IMR-90 (cell line): ENCODE data around the gene FOSB. TPM values are rescaled to one million over a fixed set of nuclear protein-coding genes. Genes with fewer than 3 reads are reported as not detected.

ENCODE experiments used
- ATAC-seq: fragments of 200-7000 bp; cut with Tn5 transposase; 2 replicates; pipeline ENCODE4 v1.9.1; 2020; ENCODE audit warnings: low read depth, mild to moderate bottlenecking, moderate library complexity
- BruUV-seq: library from RNA; stranded (reverse); fragments of 400-500 nt; replicated peaks from 2 replicates; lab custom pipeline; 2021; lab: Mats Ljungman, UMichigan
- CTCF ChIA-PET: fragments of 300-600 bp; formaldehyde crosslinking; extraction: SDS; loops from one replicate; lab custom pipeline; 2021; ENCODE audit warnings: antibody characterized with exemption; lab: Yijun Ruan, JAX
- POLR2A ChIA-PET: fragments of 300-600 bp; sonication (Branson Sonifier 250); formaldehyde crosslinking; loops from one replicate; lab custom pipeline; 2022; ENCODE audit warnings: antibody characterized with exemption; ENCODE audit not compliant: unreplicated experiment; lab: Charles Lee
- DNase-seq: peaks from one replicate; pipeline ENCODE4 v3.0.0; 2013
- H2AFZ ChIP-seq: replicated peaks from 2 replicates; pipeline ENCODE3; 2013; ENCODE audit warnings: low read length, mild to moderate bottlenecking; ENCODE audit not compliant: poor library complexity
- H2AK5ac ChIP-seq: 2 replicates; pipeline ENCODE4 v1.6.1; 2013; ENCODE audit warnings: low read depth, low read length, inconsistent platforms
- H2AK9ac ChIP-seq: replicated peaks from 2 replicates; pipeline ENCODE3; 2013; ENCODE audit warnings: mild to moderate bottlenecking, low read depth, low read length, moderate library complexity; ENCODE audit not compliant: poor library complexity
- H2BK120ac ChIP-seq: 2 replicates; pipeline ENCODE4 v1.6.1; 2013; ENCODE audit warnings: low read depth, low read length, inconsistent platforms
- H2BK15ac ChIP-seq: 3 replicates; pipeline ENCODE4 v1.6.1; 2013; ENCODE audit warnings: low read depth, low read length, inconsistent platforms
- H2BK20ac ChIP-seq: 2 replicates; pipeline ENCODE4 v1.6.1; 2013; ENCODE audit warnings: low read depth, mild to moderate bottlenecking, inconsistent platforms, low read length, moderate library complexity
- H2BK5ac ChIP-seq: 2 replicates; pipeline ENCODE4 v1.6.1; 2013; ENCODE audit warnings: mild to moderate bottlenecking, low read depth, low read length, inconsistent platforms; ENCODE audit not compliant: poor library complexity, severe bottlenecking
- H3K14ac ChIP-seq: replicated peaks from 2 replicates; pipeline ENCODE4 v1.6.1; 2013; ENCODE audit warnings: low read depth, low read length, inconsistent platforms
- H3K18ac ChIP-seq: 2 replicates; pipeline ENCODE4 v1.6.1; 2013; ENCODE audit warnings: low read depth, low read length, control low read depth
- H3K23ac ChIP-seq: 2 replicates; pipeline ENCODE4 v1.6.1; 2013; ENCODE audit warnings: low read depth, low read length, inconsistent platforms
- H3K27ac ChIP-seq: 2 replicates; pipeline ENCODE4 v1.5.1; 2013; ENCODE audit warnings: mild to moderate bottlenecking, control low read depth, low read length; ENCODE audit not compliant: insufficient read depth
- H3K27me3 ChIP-seq: 2 replicates; pipeline ENCODE4 v1.6.1; 2013; ENCODE audit warnings: low read length; ENCODE audit not compliant: control insufficient read depth, insufficient read depth
- H3K36me3 ChIP-seq: 2 replicates; pipeline ENCODE4 v1.6.1; 2013; ENCODE audit warnings: low read length, mixed read lengths; ENCODE audit not compliant: control insufficient read depth, insufficient read depth
- H3K4ac ChIP-seq: 2 replicates; pipeline ENCODE4 v1.6.1; 2013; ENCODE audit warnings: low read depth, low read length, inconsistent platforms
- H3K4me1 ChIP-seq: 2 replicates; pipeline ENCODE4 v1.6.1; 2013; ENCODE audit warnings: low read length, mixed read lengths; ENCODE audit not compliant: control insufficient read depth, insufficient read depth
- H3K4me2 ChIP-seq: 2 replicates; pipeline ENCODE4 v1.6.1; 2013; ENCODE audit warnings: low read depth, mild to moderate bottlenecking, control low read depth, low read length, moderate library complexity
- H3K4me3 ChIP-seq: 2 replicates; pipeline ENCODE4 v1.5.1; 2013; ENCODE audit warnings: low read depth, mild to moderate bottlenecking, control low read depth, low read length, moderate library complexity; ENCODE audit not compliant: insufficient read depth
- H3K56ac ChIP-seq: 2 replicates; pipeline ENCODE4 v1.6.1; 2013; ENCODE audit warnings: low read length, inconsistent platforms; ENCODE audit not compliant: insufficient read depth; ENCODE audit errors: extremely low read depth
- H3K79me1 ChIP-seq, 2 experiments: 2 replicates each; pipeline ENCODE4 v1.6.1; 2013; ENCODE audit warnings: low read length in 2 of 2, inconsistent platforms in 1 of 2, low read depth in 1 of 2
- H3K9ac ChIP-seq: 2 replicates; pipeline ENCODE4 v1.6.1; 2013; ENCODE audit warnings: low read depth, low read length, control low read depth
- H3K9me1 ChIP-seq: 2 replicates; pipeline ENCODE4 v1.6.1; 2013; ENCODE audit warnings: low read length, inconsistent platforms; ENCODE audit not compliant: insufficient read depth
- H3K9me3 ChIP-seq: 2 replicates; pipeline ENCODE4 v1.6.1; 2013; ENCODE audit warnings: low read length; ENCODE audit not compliant: control insufficient read depth, insufficient read depth
- H4K20me1 ChIP-seq: 2 replicates; pipeline ENCODE4 v1.6.1; 2013; ENCODE audit warnings: low read length, inconsistent platforms; ENCODE audit not compliant: insufficient read depth
- H4K5ac ChIP-seq: 2 replicates; pipeline ENCODE4 v1.6.1; 2013; ENCODE audit warnings: mild to moderate bottlenecking, low read depth, low read length, control low read depth
- H4K8ac ChIP-seq, 2 experiments: 2 replicates each; pipeline ENCODE4 v1.6.1; 2013; ENCODE audit warnings: low read depth in 2 of 2, low read length in 2 of 2, control low read depth in 1 of 2, inconsistent platforms in 1 of 2
- H4K91ac ChIP-seq: 2 replicates; pipeline ENCODE4 v1.6.1; 2013; ENCODE audit warnings: low read depth, low read length, inconsistent platforms; ENCODE audit not compliant: insufficient read depth
- CTCF ChIP-seq: conservative IDR thresholded peaks from 2 replicates; pipeline ENCODE4 v1.5.1; 2012; ENCODE audit warnings: mild to moderate bottlenecking, low read depth, low read length, improper control_type of control experiment
- FOS ChIP-seq: fragments of 150-350 bp; IDR thresholded peaks from 2 replicates; pipeline ENCODE4 v1.6.1; 2016; ENCODE audit warnings: low read depth, low read length
- MAFK ChIP-seq: IDR thresholded peaks from 2 replicates; pipeline ENCODE4 v1.6.1; 2012; ENCODE audit warnings: low read depth, low read length, improper control_type of control experiment
- MAZ ChIP-seq: IDR thresholded peaks from 2 replicates; pipeline ENCODE4 v1.6.1; 2012; ENCODE audit warnings: low read depth, mild to moderate bottlenecking, low read length, improper control_type of control experiment, moderate library complexity, borderline replicate concordance
- POLR2A ChIP-seq: IDR thresholded peaks from 2 replicates; pipeline ENCODE4 v1.6.1; 2012; ENCODE audit warnings: mild to moderate bottlenecking, low read depth, low read length
- RAD21 ChIP-seq: IDR thresholded peaks from 2 replicates; pipeline ENCODE4 v1.6.1; 2012; ENCODE audit warnings: low read length, improper control_type of control experiment
- RCOR1 ChIP-seq: IDR thresholded peaks from 2 replicates; pipeline ENCODE4 v1.6.1; 2012; ENCODE audit warnings: mild to moderate bottlenecking, low read length, improper control_type of control experiment; ENCODE audit not compliant: insufficient replicate concordance
- SMC3 ChIP-seq: fragments of 150-350 bp; IDR thresholded peaks from 2 replicates; pipeline ENCODE4 v1.6.1; 2016; ENCODE audit warnings: low read depth, mild to moderate bottlenecking, antibody characterized with exemption, low read length, moderate library complexity
- USF2 ChIP-seq: fragments of 150-350 bp; IDR thresholded peaks from 2 replicates; pipeline ENCODE4 v1.6.1; 2017; ENCODE audit warnings: mild to moderate bottlenecking, antibody characterized with exemption, low read length, low read depth
- WGBS, 2 experiments: methylation state at CpG; one replicate each; pipeline versions ENCODE4 v1.1.5 to v1.1.7; 2013; ENCODE audit warnings: missing lambda C conversion rate in 2 of 2; ENCODE audit not compliant: insufficient read length in 1 of 2; ENCODE audit errors: extremely low coverage in 2 of 2; 5-methylcytosine and 5-hydroxymethylcytosine counted together
- dilution Hi-C: fragments of 300-500 bp; cut with HindIII; formaldehyde crosslinking; loops from one replicate; pipeline ENCODE4 v1.14.3; 2018; ENCODE audit warnings: low sequenced_read_pairs; ENCODE audit not compliant: unreplicated experiment
- in situ Hi-C: fragments of 300-500 bp; cut with MboI; formaldehyde crosslinking; loops from 3 replicates; pipeline ENCODE4 v1.14.3; 2019; ENCODE audit warnings: low sequenced_read_pairs, inconsistent platforms, mixed read lengths
- intact Hi-C: fragments of 100-400 bp; cut with micrococcal nuclease; formaldehyde crosslinking; loops from 2 replicates; pipeline ENCODE4 v1.10.0; 2022
- polyA plus RNA-seq, 3 experiments: library from polyadenylated mRNA; depleted of rRNA; stranded (reverse); fragments of >200 nt; gene quantifications; 2 replicates each; pipeline ENCODE4 v1.2.3, GENCODE V29; 2012; ENCODE audit warnings: low replicate concordance in 1 of 3
- total RNA-seq: library from RNA; depleted of rRNA; stranded (reverse); fragments of >200 nt; gene quantifications from 2 replicates; pipeline ENCODE4 v1.2.3, GENCODE V29; 2012

FOSB gene
- total and polyA plus RNA-seq, 2 of the 4 experiments (the other 2 are of a cell fraction): 11.1 to 15.6 TPM

DNA sequence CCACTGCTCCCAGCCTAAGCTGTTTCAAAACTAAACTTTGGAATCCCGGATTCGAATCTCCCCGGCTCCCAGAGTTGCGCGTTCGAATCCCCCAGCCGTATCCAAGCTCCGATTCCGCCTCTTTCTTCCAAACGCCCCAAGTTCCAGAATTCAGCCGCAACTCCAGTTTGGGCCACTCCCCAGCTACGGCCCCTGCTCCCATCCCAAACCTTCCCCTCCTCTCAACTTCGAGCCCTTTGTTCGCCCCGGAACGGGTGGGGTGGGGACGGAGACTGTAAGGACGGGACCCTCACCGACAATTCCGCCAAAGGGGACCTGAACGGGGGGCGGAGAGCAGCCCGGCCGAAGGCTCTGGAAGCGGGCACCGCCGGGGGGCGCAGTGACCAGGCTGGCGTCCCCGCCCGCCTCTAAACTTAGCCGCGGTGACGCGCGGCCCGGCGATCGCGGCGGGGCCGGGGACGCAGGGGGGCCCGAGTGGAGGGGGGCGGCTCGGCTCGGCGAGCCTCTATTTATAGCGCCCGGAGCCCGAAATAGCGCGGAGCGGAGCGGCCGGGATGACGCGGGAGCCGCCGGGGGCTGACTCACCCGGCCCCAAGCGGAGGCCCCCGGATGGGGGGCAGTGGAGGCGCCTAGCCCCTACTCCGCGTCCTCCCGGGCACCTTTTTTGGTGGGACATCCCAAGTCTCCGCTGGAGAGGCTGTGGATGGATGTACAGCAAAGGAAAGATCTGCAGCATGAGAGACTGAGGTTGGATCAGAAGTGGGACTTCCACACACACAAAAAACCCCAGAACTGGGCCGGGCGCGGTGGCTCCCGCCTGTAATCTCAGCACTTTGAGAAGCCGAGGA lies 39.2 kb upstream of the FOSB start:
- Histone ChIP-seq H3K56ac (peak overlapping the region; percentile 86), H2AK9ac (peak overlapping the region; percentile 98), H4K91ac (peak overlapping the region; percentile 93), H3K14ac (peak overlapping the region; percentile 96), H3K9me3 (no peaks in the 10 kb centered on the region), H2BK20ac (peak overlapping the region; percentile 92), H3K27ac (peak overlapping the region; percentile 91), H2BK15ac (peak overlapping the region; percentile 79; the same call in 1 of the 3 replicates), H4K8ac (peak overlapping the region; percentile 70 to 99), H3K4me3 (peak overlapping the region; percentile 74), H3K18ac (peak overlapping the region; percentile 79), H3K36me3 (no peaks in the 10 kb centered on the region), H4K5ac (peak overlapping the region; percentile 86), H2BK120ac (peak overlapping the region; percentile 99), H3K4me2 (peak overlapping the region; percentile 89), H2BK5ac (peak overlapping the region; percentile 94), H2AFZ (peak overlapping the region; percentile 96), H3K23ac (peak overlapping the region; percentile 95), H3K79me1 (peaks cover 0 to 13% of the 10 kb centered on the region in 2 experiments; a peak in 2 of 4 replicates), H2AK5ac (peak overlapping the region; percentile 78), H3K4ac (peak overlapping the region; percentile 98), H3K9ac (peak overlapping the region; percentile 90), H4K20me1 (no peaks in the 10 kb centered on the region), H3K4me1 (peaks cover 6% of the 10 kb centered on the region), H3K27me3 (no peaks in the 10 kb centered on the region), H3K9me1 (no peaks in the 10 kb centered on the region)
- WGBS, 2 experiments: 0% methylated on average over 11 of the region's 73 CpGs; no CpG with 5 or more reads in 1 of the 2 experiments
- intact Hi-C loops (loop anchor here (5.0 kb wide), 1 partner anchor 214 kb away; no protein-coding TSS in a partner anchor), in situ Hi-C loops (no loop called here), dilution Hi-C loops (no loop called here)
- DNase-seq (peak; percentile 59), ATAC-seq (peak; percentile 24)
- peak; percentile 56 for TF ChIP-seq CTCF
- peak; percentile 33 for TF ChIP-seq RAD21
- TF ChIP-seq MAZ: peak; percentile 86
- TF ChIP-seq RCOR1: peak; percentile 65
- no peak for TF ChIP-seq USF2
- peak; percentile 91 for TF ChIP-seq FOS
- TF ChIP-seq SMC3: peak; percentile 27
- TF ChIP-seq MAFK: no peak
- TF ChIP-seq POLR2A: peak; percentile 87
- CTCF ChIA-PET: interaction anchor here (0.8 to 1.9 kb wide), 2 partner anchors 11 to 50 kb away, joined by 10 to 14 read pairs; no protein-coding TSS in a partner anchor
- BruUV-seq: no TSS peak
- POLR2A ChIA-PET: no interaction called here
